ENCODE data around the gene NUP153. TPM values are rescaled to one million over a fixed set of nuclear protein-coding genes. Genes with fewer than 3 reads are reported as not detected.
"Not testable (repeated sequence)": the region's sequence is repeated elsewhere in the genome, so short reads cannot be mapped to it uniquely, and the experiment has no call there.

The NUP153 gene
- total RNA-seq, 1 donor from 2014 or later = 93.5 TPM

- Mint-ChIP-seq H3K27me3 (ENCODE audit: low read depth) (no peaks in the 10 kb centered on the region), H3K9me3 (no peaks in the 10 kb centered on the region), H3K4me3 (ENCODE audit: low read depth) (peak overlapping the region; percentile 89), H3K4me1 (ENCODE audit: low read depth) (peaks cover 24% of the 10 kb centered on the region), H3K36me3 (ENCODE audit: low read depth) (peaks cover 11% of the 10 kb centered on the region), H3K27ac (peak overlapping the region; percentile 86)
- no peak for DNase-seq (ENCODE audit: low spot score)
- intact Hi-C loops (cut with micrococcal nuclease) = loop anchor here (5.0 kb wide), 1 partner anchor 556 kb away; the partner anchor contains the start of genes KDM1B and TPMT
Observed at GRCh38 chr6:17601386-17601703, 105.4 kb downstream of the NUP153 start.

GRCh38 chr6:17600527-17601385, 106.0 kb downstream of the NUP153 start:
- Mint-ChIP-seq H3K27ac (peak overlapping the region; percentile 86), H3K9me3 (no peaks in the 10 kb centered on the region), H3K36me3 (ENCODE audit: low read depth) (peaks cover 9% of the 10 kb centered on the region), H3K27me3 (ENCODE audit: low read depth) (no peaks in the 10 kb centered on the region), H3K4me3 (ENCODE audit: low read depth) (peak overlapping the region; percentile 89), H3K4me1 (ENCODE audit: low read depth) (peaks cover 24% of the 10 kb centered on the region)
- peak; percentile 38 for DNase-seq (ENCODE audit: low spot score)
- intact Hi-C loops (cut with micrococcal nuclease) = loop anchor here (1.0 to 5.0 kb wide), 2 partner anchors 106 to 557 kb away; partner anchors contain the start of genes KDM1B, NUP153 and TPMT

GRCh38 chr6:17599877-17600526, 106.7 kb downstream of the NUP153 start, which contains the start of gene FAM8A1:
Gene FAM8A1 (plus strand): TSS chr6:17600302. CDS start chr6:17600410, 108 bp downstream.
- Mint-ChIP-seq H3K27ac (peak within 1 kb of the TSS; percentile 86), H3K4me1 (ENCODE audit: low read depth) (peaks cover 24% of the 10 kb centered on the region), H3K27me3 (ENCODE audit: low read depth) (no peaks in the 10 kb centered on the region), H3K9me3 (no peaks in the 10 kb centered on the region), H3K4me3 (ENCODE audit: low read depth) (peak within 1 kb of the TSS; percentile 89), H3K36me3 (ENCODE audit: low read depth) (peaks cover 9% of the 10 kb centered on the region)
- intact Hi-C loops (cut with micrococcal nuclease) = loop anchor here (1.0 to 5.0 kb wide), 2 partner anchors 106 to 557 kb away; partner anchors contain the start of genes KDM1B, NUP153 and TPMT
- peak; percentile 92 for DNase-seq (ENCODE audit: low spot score)

GRCh38 chr6:17596085-17596484, 110.6 kb downstream of the NUP153 start:
- intact Hi-C loops (cut with micrococcal nuclease) = no loop called here

GRCh38 chr6:17593246-17593645, 113.5 kb downstream of the NUP153 start:
- Mint-ChIP-seq H3K4me3 (ENCODE audit: low read depth) (no peak overlapping the region), H3K27ac (no peak overlapping the region), H3K27me3 (ENCODE audit: low read depth) (peaks cover 3% of the 10 kb centered on the region), H3K4me1 (ENCODE audit: low read depth) (peaks cover 4% of the 10 kb centered on the region), H3K36me3 (ENCODE audit: low read depth) (no peaks in the 10 kb centered on the region), H3K9me3 (no peaks in the 10 kb centered on the region)
- intact Hi-C loops (cut with micrococcal nuclease) = no loop called here
- no peak for DNase-seq (ENCODE audit: low spot score)

More at GRCh38 chr6:17596085-17596484, 110.6 kb downstream of the NUP153 start:
- Mint-ChIP-seq H3K4me1 (ENCODE audit: low read depth) (peaks cover 6% of the 10 kb centered on the region), H3K27ac (no peak overlapping the region), H3K36me3 (ENCODE audit: low read depth) (no peaks in the 10 kb centered on the region), H3K27me3 (ENCODE audit: low read depth) (peaks cover 3% of the 10 kb centered on the region), H3K4me3 (ENCODE audit: low read depth) (no peak overlapping the region), H3K9me3 (no peaks in the 10 kb centered on the region)
- DNase-seq (ENCODE audit: low spot score) = no peak

GRCh38 chr6:17591287-17591686, 115.4 kb downstream of the NUP153 start:
- Mint-ChIP-seq H3K9me3 (no peaks in the 10 kb centered on the region), H3K4me3 (ENCODE audit: low read depth) (no peak overlapping the region), H3K36me3 (ENCODE audit: low read depth) (no peaks in the 10 kb centered on the region), H3K27me3 (ENCODE audit: low read depth) (peaks cover 3% of the 10 kb centered on the region), H3K27ac (no peak overlapping the region), H3K4me1 (ENCODE audit: low read depth) (peaks cover 4% of the 10 kb centered on the region)
- no peak for DNase-seq (ENCODE audit: low spot score)
- intact Hi-C loops (cut with micrococcal nuclease) = no loop called here

- Mint-ChIP-seq H3K27me3 (ENCODE audit: low read depth) (peaks cover 3% of the 10 kb centered on the region), H3K4me3 (ENCODE audit: low read depth) (no peak overlapping the region), H3K36me3 (ENCODE audit: low read depth) (no peaks in the 10 kb centered on the region), H3K27ac (no peak overlapping the region), H3K9me3 (no peaks in the 10 kb centered on the region), H3K4me1 (ENCODE audit: low read depth) (peaks cover 4% of the 10 kb centered on the region)
- intact Hi-C loops (cut with micrococcal nuclease) = no loop called here
- DNase-seq (ENCODE audit: low spot score) = no peak
Observed at GRCh38 chr6:17589406-17590096, 117.2 kb downstream of the NUP153 start.

- no peaks in the 10 kb centered on the region for H3K36me3 Mint-ChIP-seq (ENCODE audit: low read depth)
- DNase-seq (ENCODE audit: low spot score) = no peak
- no peak overlapping the region for H3K27ac Mint-ChIP-seq
- H3K9me3 Mint-ChIP-seq = no peaks in the 10 kb centered on the region
- H3K27me3 Mint-ChIP-seq (ENCODE audit: low read depth) = peaks cover 3% of the 10 kb centered on the region
- peaks cover 10% of the 10 kb centered on the region for H3K4me1 Mint-ChIP-seq (ENCODE audit: low read depth)
- no peak overlapping the region for H3K4me3 Mint-ChIP-seq (ENCODE audit: low read depth)
- intact Hi-C loops (cut with micrococcal nuclease) = no loop called here
Observed at GRCh38 chr6:17588011-17588410, 118.7 kb downstream of the NUP153 start.

- DNase-seq (ENCODE audit: low spot score); H3K9me3 Mint-ChIP-seq; H3K36me3 Mint-ChIP-seq (ENCODE audit: low read depth); H3K4me3 Mint-ChIP-seq (ENCODE audit: low read depth); intact Hi-C loops (cut with micrococcal nuclease); H3K27ac Mint-ChIP-seq; H3K27me3 Mint-ChIP-seq (ENCODE audit: low read depth); H3K4me1 Mint-ChIP-seq (ENCODE audit: low read depth): not testable (repeated sequence)
Observed at GRCh38 chr6:17586623-17587022, 120.1 kb downstream of the NUP153 start.

- intact Hi-C loops (cut with micrococcal nuclease) = no loop called here
- H3K27me3 Mint-ChIP-seq (ENCODE audit: low read depth) = peaks cover 6% of the 10 kb centered on the region
Observed at GRCh38 chr6:17585766-17586490, 120.8 kb downstream of the NUP153 start.

GRCh38 chr6:17584241-17584803, 122.4 kb downstream of the NUP153 start:
- Mint-ChIP-seq H3K4me3 (ENCODE audit: low read depth) (no peak overlapping the region), H3K4me1 (ENCODE audit: low read depth) (peaks cover 10% of the 10 kb centered on the region), H3K9me3 (no peaks in the 10 kb centered on the region), H3K27me3 (ENCODE audit: low read depth) (peaks cover 9% of the 10 kb centered on the region), H3K36me3 (ENCODE audit: low read depth) (no peaks in the 10 kb centered on the region), H3K27ac (no peak overlapping the region)
- intact Hi-C loops (cut with micrococcal nuclease) = loop anchor here (1.0 kb wide), 2 partner anchors 220 to 428 kb away; no protein-coding TSS in a partner anchor
- no peak for DNase-seq (ENCODE audit: low spot score)

More at GRCh38 chr6:17585766-17586490, 120.8 kb downstream of the NUP153 start:
- Mint-ChIP-seq H3K4me1 (ENCODE audit: low read depth) (peaks cover 12% of the 10 kb centered on the region), H3K4me3 (ENCODE audit: low read depth) (no peak overlapping the region), H3K36me3 (ENCODE audit: low read depth) (no peaks in the 10 kb centered on the region), H3K27ac (no peak overlapping the region), H3K9me3 (no peaks in the 10 kb centered on the region)
- no peak for DNase-seq (ENCODE audit: low spot score)

- Mint-ChIP-seq H3K36me3 (ENCODE audit: low read depth) (no peaks in the 10 kb centered on the region), H3K9me3 (no peaks in the 10 kb centered on the region), H3K4me3 (ENCODE audit: low read depth) (no peak overlapping the region), H3K27ac (peak overlapping the region; percentile 2), H3K27me3 (ENCODE audit: low read depth) (peaks cover 9% of the 10 kb centered on the region), H3K4me1 (ENCODE audit: low read depth) (peaks cover 9% of the 10 kb centered on the region)
- intact Hi-C loops (cut with micrococcal nuclease) = loop anchor here (1.0 kb wide), 2 partner anchors 220 to 428 kb away; no protein-coding TSS in a partner anchor
- DNase-seq (ENCODE audit: low spot score) = no peak
Observed at GRCh38 chr6:17583811-17584210, 122.9 kb downstream of the NUP153 start.
